SK-N-SH treated with all-trans-retinoic acid at 6 μM for 48 hours (cell line): ENCODE data around the gene POLD1.

Experiments
- CREB5 ChIP-seq: fragments of 250-450 bp; sonication (Bioruptor Pico); IDR thresholded peaks from 2 replicates; pipeline ENCODE4 v1.5.1; 2020; ENCODE audit warnings: low read depth, mild to moderate bottlenecking, moderate library complexity
- CSRNP3 ChIP-seq: fragments of 250-450 bp; sonication (Bioruptor Pico); IDR thresholded peaks from 2 replicates; pipeline ENCODE4 v1.5.1; 2021; ENCODE audit warnings: mild to moderate bottlenecking, moderate library complexity
- PATZ1 ChIP-seq: fragments of 250-450 bp; sonication (Bioruptor Pico); IDR thresholded peaks from 2 replicates; pipeline ENCODE4 v1.8.0; 2020; ENCODE audit warnings: mild to moderate bottlenecking, moderate library complexity, borderline replicate concordance
- PPARA ChIP-seq: fragments of 250-450 bp; sonication (Bioruptor Pico); IDR thresholded peaks from 2 replicates; pipeline ENCODE4 v1.5.0; 2020; ENCODE audit warnings: mild to moderate bottlenecking, borderline replicate concordance
- SNAI2 ChIP-seq: fragments of 250-450 bp; sonication (Bioruptor Pico); IDR thresholded peaks from 2 replicates; pipeline ENCODE4 v1.5.0; 2020; ENCODE audit warnings: mild to moderate bottlenecking, moderate library complexity
- TOX ChIP-seq: fragments of 250-450 bp; sonication (Bioruptor Pico); IDR thresholded peaks from 2 replicates; pipeline ENCODE4 v1.8.0; 2021; ENCODE audit warnings: mild to moderate bottlenecking, moderate library complexity, borderline replicate concordance
- ZC3H10 ChIP-seq: fragments of 250-450 bp; sonication (Bioruptor Pico); IDR thresholded peaks from 2 replicates; pipeline ENCODE4 v1.5.1; 2021; ENCODE audit warnings: mild to moderate bottlenecking, moderate library complexity
- ZFP30 ChIP-seq: fragments of 450-650 bp; formaldehyde crosslinking; IDR thresholded peaks from 2 replicates; pipeline ENCODE4 v1.5.0; 2022; ENCODE audit warnings: mild to moderate bottlenecking, moderate library complexity
- ZNF565 ChIP-seq: fragments of 450-650 bp; formaldehyde crosslinking; conservative IDR thresholded peaks from 2 replicates; pipeline ENCODE4 v1.5.0; 2020; ENCODE audit warnings: low read depth, mild to moderate bottlenecking, moderate library complexity
- ZNF8 ChIP-seq: fragments of 450-650 bp; formaldehyde crosslinking; IDR thresholded peaks from 2 replicates; pipeline ENCODE4 v1.5.0; 2020; ENCODE audit warnings: mild to moderate bottlenecking, moderate library complexity

- TF ChIP-seq ZC3H10 (CRISPR knock-in tag) (no peak), PPARA (CRISPR knock-in tag) (no peak), ZFP30 (CRISPR knock-in tag) (no peak), SNAI2 (no peak), CREB5 (no peak), TOX (CRISPR knock-in tag) (no peak), PATZ1 (CRISPR knock-in tag) (no peak), ZNF565 (CRISPR knock-in tag) (no peak), ZNF8 (no peak), CSRNP3 (CRISPR knock-in tag) (no peak)
Observed at GRCh38 chr19:50412419-50412818, 28.3 kb downstream of the POLD1 start.
